ENCODE results near the gene ACIN1. TPM values are rescaled to one million over a fixed set of nuclear protein-coding genes. Genes with fewer than 3 reads are reported as not detected.
"Not testable (repeated sequence)": the region's sequence is repeated elsewhere in the genome, so short reads cannot be mapped to it uniquely, and the experiment has no call there.

The ACIN1 gene
- total RNA-seq, 1 donor from 2014 or later, result 64.6 TPM

DNA sequence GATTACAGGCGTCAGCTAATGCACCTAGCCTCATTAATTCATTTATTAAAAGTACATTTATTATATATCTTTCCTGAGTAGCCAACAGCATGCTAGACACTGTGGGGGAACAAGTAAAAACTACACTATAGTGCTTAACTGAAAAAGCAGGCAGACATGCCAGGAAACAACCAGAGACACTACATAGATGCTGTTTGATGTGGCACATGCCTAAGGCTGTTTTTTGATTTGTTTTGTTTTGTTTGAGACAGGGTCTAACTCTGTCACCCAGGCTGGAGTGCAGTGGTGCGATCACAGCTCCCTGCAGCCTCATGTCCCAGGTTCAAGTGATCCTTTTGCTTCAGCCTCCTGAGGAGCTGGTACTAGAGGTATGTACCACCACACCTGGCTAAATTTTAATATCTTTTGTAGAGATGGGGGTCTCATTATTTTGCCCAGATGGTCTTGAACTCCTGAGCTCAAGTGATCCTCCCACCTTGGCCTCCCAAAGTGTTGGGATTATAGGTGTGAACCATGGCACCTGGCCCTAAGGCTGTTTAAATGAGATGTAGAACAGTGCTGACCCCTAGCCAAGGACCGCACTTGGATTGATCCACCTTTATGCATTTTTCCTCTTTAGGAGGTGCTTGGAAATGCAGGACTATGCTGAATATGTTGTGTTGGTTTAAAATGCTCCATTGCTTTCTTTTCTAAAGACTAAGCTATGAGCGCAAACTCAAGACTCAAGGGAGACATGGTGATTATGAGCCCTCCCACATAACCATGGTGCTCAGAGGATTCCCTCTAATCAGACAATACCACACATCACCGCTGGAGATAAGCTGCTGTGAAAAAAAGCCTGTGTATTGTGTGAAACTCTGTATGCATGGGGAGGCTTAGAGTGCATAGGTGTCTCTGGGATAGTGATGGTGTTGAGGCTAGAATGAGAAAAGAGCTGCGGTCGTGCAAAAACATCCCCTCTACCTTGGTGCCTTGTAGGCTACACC, 74.5 kb downstream of the ACIN1 start:
- DNase-seq, result no peak
- Histone ChIP-seq H3K4me3 (no peak overlapping the region), H3K4me1 (peaks cover 3% of the 10 kb centered on the region), H3K9me3 (replicated peaks) (no peaks in the 10 kb centered on the region), H3K27me3 (ENCODE audit: low read depth) (no peaks in the 10 kb centered on the region), H3K36me3 (peaks cover 5% of the 10 kb centered on the region), H3K27ac (replicated peaks) (no peak overlapping the region)
- intact Hi-C loops (cut with micrococcal nuclease), result no loop called here
- TF ChIP-seq CTCF (IDR thresholded peaks at IDR 0.05; ENCODE audit: borderline replicate concordance), result no peak

DNA sequence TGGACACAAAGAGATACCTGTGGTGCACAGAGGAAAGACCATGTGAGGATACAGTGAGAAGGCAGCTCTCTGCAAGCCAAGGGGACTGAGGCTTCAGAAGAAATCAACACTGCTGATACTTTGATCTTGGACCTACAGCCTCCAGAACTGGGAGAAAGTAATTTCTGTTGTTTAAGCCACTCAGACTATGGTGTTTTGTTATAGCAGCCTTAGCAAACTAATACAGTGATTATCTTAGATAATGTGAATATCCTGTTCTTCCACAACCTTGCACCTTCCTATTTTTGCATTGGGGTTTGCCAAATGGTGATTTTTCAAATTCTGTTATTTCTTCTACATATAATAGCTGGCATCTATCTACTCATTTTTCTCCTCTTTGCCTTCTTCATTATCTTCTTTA, 76.8 kb downstream of the ACIN1 start:
- intact Hi-C loops (cut with micrococcal nuclease), result no loop called here
- no peak overlapping the region for H3K4me3 ChIP-seq
- no peak overlapping the region for H3K27ac ChIP-seq (replicated peaks)
- no peaks in the 10 kb centered on the region for H3K27me3 ChIP-seq (ENCODE audit: low read depth)
- H3K9me3 ChIP-seq (replicated peaks), result no peaks in the 10 kb centered on the region
- DNase-seq, result no peak
- H3K36me3 ChIP-seq, result no peaks in the 10 kb centered on the region
- H3K4me1 ChIP-seq, result no peaks in the 10 kb centered on the region
- TF ChIP-seq CTCF (IDR thresholded peaks at IDR 0.05; ENCODE audit: borderline replicate concordance), result no peak

GRCh38 chr14:23017091-23017490, 77.8 kb downstream of the ACIN1 start:
- no peaks in the 10 kb centered on the region for H3K9me3 ChIP-seq (replicated peaks)
- no peak for DNase-seq
- no peak overlapping the region for H3K4me3 ChIP-seq
- no peak overlapping the region for H3K27ac ChIP-seq (replicated peaks)
- H3K4me1 ChIP-seq, result no peaks in the 10 kb centered on the region
- TF ChIP-seq CTCF (IDR thresholded peaks at IDR 0.05; ENCODE audit: borderline replicate concordance), result no peak
- H3K27me3 ChIP-seq (ENCODE audit: low read depth), result no peaks in the 10 kb centered on the region
- intact Hi-C loops (cut with micrococcal nuclease), result no loop called here
- H3K36me3 ChIP-seq, result no peaks in the 10 kb centered on the region

DNA sequence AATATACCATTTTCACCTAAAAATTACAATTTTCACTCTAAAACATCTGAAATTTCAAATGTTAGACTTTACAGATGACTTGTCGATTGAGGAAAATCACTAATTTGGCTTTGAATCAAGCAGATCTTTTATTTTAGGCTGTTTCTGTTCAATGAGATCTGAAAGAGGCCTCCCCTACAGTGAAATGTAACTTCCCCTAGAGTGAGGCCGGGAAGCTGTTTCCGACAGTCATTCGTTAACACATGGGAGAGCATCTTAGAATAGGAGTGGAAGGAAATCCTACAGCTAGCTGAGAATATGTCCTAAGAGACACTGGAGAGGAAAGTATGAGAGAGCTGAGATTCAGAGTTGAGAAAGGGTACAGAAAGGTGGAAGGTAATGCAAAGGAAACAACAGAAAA, 79.3 kb downstream of the ACIN1 start:
- Histone ChIP-seq H3K9me3 (replicated peaks) (no peaks in the 10 kb centered on the region), H3K36me3 (no peaks in the 10 kb centered on the region), H3K27me3 (ENCODE audit: low read depth) (no peaks in the 10 kb centered on the region), H3K27ac (replicated peaks) (no peak overlapping the region), H3K4me3 (no peak overlapping the region), H3K4me1 (no peaks in the 10 kb centered on the region)
- intact Hi-C loops (cut with micrococcal nuclease), result no loop called here
- TF ChIP-seq CTCF (IDR thresholded peaks at IDR 0.05; ENCODE audit: borderline replicate concordance), result no peak
- DNase-seq, result no peak

- intact Hi-C loops (cut with micrococcal nuclease); DNase-seq; H3K36me3 ChIP-seq; H3K4me3 ChIP-seq; H3K27me3 ChIP-seq (ENCODE audit: low read depth); H3K9me3 ChIP-seq (replicated peaks); H3K27ac ChIP-seq (replicated peaks): not testable (repeated sequence)
- peaks cover 16% of the 10 kb centered on the region for H3K4me1 ChIP-seq
Measured at GRCh38 chr14:23013749-23014054, 81.2 kb downstream of the ACIN1 start.

- H3K4me3 ChIP-seq, result no peak overlapping the region
- no peaks in the 10 kb centered on the region for H3K36me3 ChIP-seq
- no peak for TF ChIP-seq CTCF (IDR thresholded peaks at IDR 0.05; ENCODE audit: borderline replicate concordance)
- no peak for DNase-seq
- no peaks in the 10 kb centered on the region for H3K9me3 ChIP-seq (replicated peaks)
- H3K4me1 ChIP-seq, result peaks cover 21% of the 10 kb centered on the region
- intact Hi-C loops (cut with micrococcal nuclease), result no loop called here
- no peaks in the 10 kb centered on the region for H3K27me3 ChIP-seq (ENCODE audit: low read depth)
- H3K27ac ChIP-seq (replicated peaks), result no peak overlapping the region
Measured at GRCh38 chr14:23013054-23013748, 81.7 kb downstream of the ACIN1 start.
